ENCODE data around the gene PALLD.
"Not testable (repeated sequence)": the region's sequence is repeated elsewhere in the genome, so short reads cannot be mapped to it uniquely, and the experiment has no call there.

PALLD gene

GRCh38 chr4:168496834-168497233, at the start of gene PALLD:
TSS of gene PALLD (plus strand) at chr4:168497052.
- peak; percentile 11 for DNase-seq (ENCODE audit: low spot score)

GRCh38 chr4:168449063-168449462, 47.8 kb upstream of the PALLD start:
- DNase-seq (ENCODE audit: low spot score), result not testable (repeated sequence)

- no peak for DNase-seq (ENCODE audit: low spot score)
Observed at GRCh38 chr4:168449719-168450452, 47.0 kb upstream of the PALLD start.

- no peak for DNase-seq (ENCODE audit: low spot score)
Observed at GRCh38 chr4:168451331-168451730, 45.5 kb upstream of the PALLD start.

GRCh38 chr4:168451744-168452390, 45.0 kb upstream of the PALLD start:
- DNase-seq (ENCODE audit: low spot score), result no peak

DNA sequence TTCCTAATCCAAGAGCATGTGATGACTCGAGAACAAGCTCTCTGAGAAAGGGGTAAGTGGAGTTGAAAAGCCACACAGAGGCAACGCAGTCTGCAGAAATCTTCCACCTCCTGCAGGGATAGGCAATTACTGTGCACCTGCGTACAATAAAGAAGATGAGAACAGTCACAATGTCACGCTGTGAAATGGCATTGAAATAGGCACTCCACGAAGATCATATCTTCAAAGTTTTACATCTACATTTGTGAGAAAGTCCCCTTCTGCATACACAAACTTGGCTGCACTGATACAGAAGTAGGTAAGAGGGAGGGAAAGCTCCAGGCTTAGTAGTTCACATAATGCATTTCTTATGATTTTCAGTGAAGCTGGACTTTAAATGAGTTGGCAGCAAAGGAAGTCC, 43.7 kb upstream of the PALLD start:
- no peak for DNase-seq (ENCODE audit: low spot score)

GRCh38 chr4:168458256-168458655, 38.6 kb upstream of the PALLD start:
- not testable (repeated sequence) for DNase-seq (ENCODE audit: low spot score)

DNA sequence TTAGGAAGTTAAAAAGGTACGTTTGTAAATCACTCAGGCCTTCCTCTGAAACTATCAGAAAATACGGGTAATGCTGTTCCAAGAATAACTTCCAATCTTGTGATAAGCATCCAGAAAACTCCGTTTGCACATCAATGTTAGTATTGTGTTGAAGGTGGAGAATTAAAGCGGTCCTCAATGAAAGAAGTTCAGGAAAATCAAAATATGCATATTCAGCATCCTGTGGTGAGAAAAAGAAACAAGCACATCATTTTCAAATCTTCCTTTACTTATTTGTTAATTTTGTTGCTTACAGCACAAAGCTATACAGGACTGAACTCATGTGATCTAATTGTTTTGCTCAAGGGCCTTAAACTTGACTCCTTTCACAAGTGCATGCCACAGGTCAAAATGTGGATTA, 35.0 kb upstream of the PALLD start:
- no peak for DNase-seq (ENCODE audit: low spot score)

GRCh38 chr4:168472920-168473319, 23.9 kb upstream of the PALLD start:
- no peak for DNase-seq (ENCODE audit: low spot score)

GRCh38 chr4:168474660-168475320, 22.1 kb upstream of the PALLD start:
- DNase-seq (ENCODE audit: low spot score), result no peak

DNA sequence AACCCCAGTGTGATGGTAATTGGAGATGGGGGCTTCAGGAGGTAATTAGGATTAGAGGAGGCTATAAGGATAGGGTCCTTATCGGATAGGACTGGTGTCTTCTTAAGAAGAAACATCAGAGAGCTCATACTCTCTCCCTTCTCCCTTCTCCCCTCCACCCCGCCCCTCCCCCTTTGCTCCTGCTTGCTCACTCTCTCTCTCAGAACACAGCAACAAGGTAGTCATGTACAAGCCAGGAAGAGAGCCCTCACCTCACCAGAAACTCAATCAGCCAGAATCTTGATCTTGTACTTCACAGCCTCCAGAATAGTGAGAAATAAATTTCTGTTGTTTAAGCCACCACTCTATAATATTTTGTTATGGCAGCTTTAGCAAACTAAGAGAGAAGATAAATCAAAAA, 21.1 kb upstream of the PALLD start:
- DNase-seq (ENCODE audit: low spot score), result no peak

- DNase-seq (ENCODE audit: low spot score), result no peak
Observed at GRCh38 chr4:168478868-168479267, 18.0 kb upstream of the PALLD start.

- DNase-seq (ENCODE audit: low spot score), result peak; percentile 61
Observed at GRCh38 chr4:168480931-168481611, 15.8 kb upstream of the PALLD start.

DNA sequence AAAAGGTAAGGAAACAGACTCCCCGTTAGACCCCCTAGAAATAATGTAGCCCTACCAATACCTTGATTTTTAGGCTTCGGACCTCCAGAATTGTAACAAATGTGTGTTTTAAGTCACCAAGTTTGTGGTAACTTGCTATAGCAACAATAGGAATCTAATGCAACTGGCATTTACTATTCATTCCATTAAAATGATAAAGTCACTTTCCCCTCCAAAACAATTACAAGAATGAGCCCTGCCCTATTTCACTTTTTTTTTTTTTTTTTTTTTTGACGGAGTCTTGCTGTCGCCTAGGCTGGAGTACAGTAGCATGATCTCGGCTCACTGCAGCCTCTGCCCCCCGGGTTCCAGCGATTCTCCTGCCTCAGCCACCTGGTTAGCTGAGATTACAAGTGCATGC, 13.0 kb upstream of the PALLD start:
- no peak for DNase-seq (ENCODE audit: low spot score)

DNA sequence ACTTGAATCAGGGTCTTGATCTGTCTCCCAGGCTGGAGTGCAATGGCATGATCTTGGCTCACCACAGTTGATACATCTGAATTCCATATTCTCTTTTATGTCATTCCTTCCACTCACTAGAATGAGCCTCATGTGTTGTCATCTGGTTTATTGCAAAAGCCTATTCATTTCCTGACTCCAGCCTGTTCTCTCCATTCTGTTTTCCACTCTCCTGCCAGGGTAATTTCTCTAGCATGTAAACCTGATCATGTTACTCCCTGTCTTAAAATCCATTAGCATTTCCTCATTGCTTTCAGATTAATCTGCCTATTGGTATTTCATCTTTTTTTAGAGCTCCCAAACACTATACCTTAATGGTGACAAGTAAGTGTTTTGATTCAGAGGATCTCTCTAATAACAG, 12.2 kb upstream of the PALLD start:
- DNase-seq (ENCODE audit: low spot score), result no peak

GRCh38 chr4:168485156-168485910, 11.5 kb upstream of the PALLD start:
- no peak for DNase-seq (ENCODE audit: low spot score)

DNA sequence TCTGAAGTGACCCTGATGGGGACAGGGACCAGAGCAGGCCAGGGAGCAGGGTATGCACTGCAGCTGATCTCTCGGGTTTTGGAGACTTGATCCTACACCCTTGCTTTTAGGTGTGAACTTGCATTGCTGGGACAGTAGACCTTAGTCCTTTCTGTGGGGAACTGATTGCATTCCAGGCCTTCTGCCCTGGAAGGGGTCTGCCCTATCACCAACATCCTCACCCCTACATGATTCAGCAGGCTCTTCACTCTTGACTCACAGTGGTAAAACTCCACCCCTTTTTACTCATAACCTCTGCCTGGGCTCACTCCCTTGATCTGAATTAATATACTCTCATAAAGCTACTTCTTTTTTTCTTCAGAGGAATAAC, 10.0 kb upstream of the PALLD start:
- DNase-seq (ENCODE audit: low spot score), result no peak

GRCh38 chr4:168487282-168488035, 9.4 kb upstream of the PALLD start:
- DNase-seq (ENCODE audit: low spot score), result peak; percentile 12

GRCh38 chr4:168488869-168489274, 8.0 kb upstream of the PALLD start:
- no peak for DNase-seq (ENCODE audit: low spot score)

DNA sequence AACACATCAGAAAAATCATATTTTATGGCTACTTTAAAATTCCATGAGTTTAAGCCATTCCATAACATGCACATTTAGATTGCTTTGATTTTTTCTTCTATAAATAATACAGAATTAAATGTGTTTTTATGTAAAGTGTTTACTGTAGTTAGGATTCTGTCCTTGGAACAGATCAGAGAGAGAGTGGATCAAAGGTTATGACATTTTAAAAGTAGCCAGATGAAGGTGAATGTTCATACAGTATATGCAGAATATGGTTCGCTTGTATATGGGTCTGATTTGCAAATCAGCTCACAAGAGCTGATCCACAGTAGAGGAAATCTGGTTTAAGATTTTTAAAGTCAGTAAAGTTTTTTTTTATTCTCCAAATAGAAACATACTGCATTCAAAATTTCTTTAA, 7.2 kb upstream of the PALLD start:
- no peak for DNase-seq (ENCODE audit: low spot score)

DNA sequence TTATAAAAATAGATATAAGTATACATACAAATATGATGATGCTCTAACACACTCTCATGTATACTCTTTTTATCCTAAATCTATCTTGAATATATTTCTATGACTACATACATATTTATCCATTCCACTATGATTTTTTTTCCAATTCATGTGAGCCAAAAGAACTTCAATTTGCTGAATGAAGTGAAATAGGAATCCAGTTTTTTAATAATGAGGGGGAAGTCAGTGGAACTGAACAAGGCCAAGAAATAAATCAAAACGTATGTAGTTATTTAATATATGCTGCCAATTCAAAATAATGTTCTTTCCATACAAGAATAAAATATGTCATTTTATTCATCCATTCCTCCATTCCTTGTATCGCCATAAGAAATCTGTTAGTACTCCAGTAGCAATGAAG, 6.1 kb upstream of the PALLD start:
- DNase-seq (ENCODE audit: low spot score), result no peak

Data from HuH-7 (cell line).